K562 (cell line): ENCODE measurements around the gene CTNNA3.

Experiments used
- SETDB1 ChIP-seq: IDR thresholded peaks from one replicate; pipeline ENCODE4 v1.6.1; 2012; ENCODE audit warnings: low read length, control low read depth, inconsistent platforms
- ZBTB7A ChIP-seq: IDR thresholded peaks from 2 replicates; pipeline ENCODE4 v1.6.1; 2011; ENCODE audit warnings: low read depth, mild to moderate bottlenecking, low read length, moderate library complexity, borderline replicate concordance; ENCODE audit not compliant: control insufficient read depth
- ZNF175 ChIP-seq: fragments of 200-800 bp; sonication (Bioruptor generic); IDR thresholded peaks from 2 replicates; pipeline ENCODE4 v1.6.1; 2016; ENCODE audit warnings: low read depth, mild to moderate bottlenecking, missing genetic modification characterization, missing compliant biosample characterization

GRCh38 chr10:65864036-65864435 lies 1832.0 kb downstream of the CTNNA3 start:
- no peak for TF ChIP-seq ZNF175 (CRISPR knock-in tag)
- no peak for TF ChIP-seq ZBTB7A
- no peak for TF ChIP-seq SETDB1
